NCI-H1694 (cell line): Measurements from ENCODE around the gene ABHD6.
"Not testable (repeated sequence)": the region's sequence is repeated elsewhere in the genome, so short reads cannot be mapped to it uniquely, and the experiment has no call there.

Source experiments
- DNase-seq: peaks from one replicate; lab custom pipeline; 2025; lab: John Stamatoyannopoulos, UW

Gene ABHD6

DNA sequence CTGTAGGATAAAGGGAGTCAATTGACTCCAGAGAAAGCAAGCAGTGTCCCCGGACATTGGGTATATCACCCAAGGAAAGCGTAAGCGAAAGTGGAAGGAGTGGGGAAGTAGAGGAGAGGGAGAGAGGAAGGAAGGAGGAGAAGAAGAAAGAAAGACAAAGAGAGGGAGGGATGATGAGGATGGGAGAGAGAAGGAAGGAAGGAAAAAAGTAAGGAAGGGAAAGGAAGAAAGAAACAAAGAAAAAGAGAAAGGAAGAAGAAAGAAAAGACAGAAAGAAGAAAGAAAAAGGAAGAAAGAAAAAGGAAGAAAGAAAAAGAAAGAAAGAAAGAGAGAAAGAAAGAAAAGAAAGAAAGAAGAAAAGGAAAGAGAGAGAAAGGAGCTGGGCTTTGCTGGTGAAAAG lies 27.7 kb upstream of the ABHD6 start:
- no peak for DNase-seq

DNA sequence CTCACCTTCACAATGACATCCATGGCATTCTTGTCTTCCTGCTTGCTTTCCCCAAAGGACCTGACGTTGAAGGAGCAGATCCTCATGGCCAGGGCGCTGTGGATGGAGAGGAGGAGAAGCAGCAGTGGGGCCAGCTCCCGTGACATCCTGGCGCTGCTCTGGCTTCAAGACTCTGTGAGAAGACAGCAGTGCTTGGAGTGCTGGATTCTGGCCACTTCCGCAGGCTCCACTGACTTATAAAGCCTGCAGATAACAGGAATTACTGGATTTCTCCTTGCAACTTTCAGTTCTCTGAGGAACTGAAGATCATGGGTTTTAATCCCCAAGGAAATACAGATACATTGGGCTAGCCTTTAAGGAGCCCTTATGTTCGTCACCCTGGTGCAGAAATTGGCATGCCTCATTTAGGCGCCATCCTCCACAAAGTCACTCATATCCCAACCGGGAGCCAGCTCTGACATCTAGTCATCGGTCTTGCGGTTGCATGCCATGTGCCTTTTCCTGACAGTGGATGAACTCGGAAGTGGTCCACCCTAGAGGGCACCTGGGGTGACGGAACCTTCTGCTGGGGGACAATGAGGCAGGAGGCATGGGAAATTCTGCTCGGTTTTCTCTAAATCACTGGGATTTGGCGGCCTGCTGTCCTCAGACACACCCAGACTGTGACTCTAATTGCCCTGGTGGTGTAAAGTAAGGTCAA lies 26.7 kb upstream of the ABHD6 start, which contains the start of gene DNASE1L3:
Gene DNASE1L3, minus strand, starts transcription at position 212 of the 700 bp plus-strand sequence. Its CDS starts 66 bp downstream, at position 146.
- no peak for DNase-seq

DNA sequence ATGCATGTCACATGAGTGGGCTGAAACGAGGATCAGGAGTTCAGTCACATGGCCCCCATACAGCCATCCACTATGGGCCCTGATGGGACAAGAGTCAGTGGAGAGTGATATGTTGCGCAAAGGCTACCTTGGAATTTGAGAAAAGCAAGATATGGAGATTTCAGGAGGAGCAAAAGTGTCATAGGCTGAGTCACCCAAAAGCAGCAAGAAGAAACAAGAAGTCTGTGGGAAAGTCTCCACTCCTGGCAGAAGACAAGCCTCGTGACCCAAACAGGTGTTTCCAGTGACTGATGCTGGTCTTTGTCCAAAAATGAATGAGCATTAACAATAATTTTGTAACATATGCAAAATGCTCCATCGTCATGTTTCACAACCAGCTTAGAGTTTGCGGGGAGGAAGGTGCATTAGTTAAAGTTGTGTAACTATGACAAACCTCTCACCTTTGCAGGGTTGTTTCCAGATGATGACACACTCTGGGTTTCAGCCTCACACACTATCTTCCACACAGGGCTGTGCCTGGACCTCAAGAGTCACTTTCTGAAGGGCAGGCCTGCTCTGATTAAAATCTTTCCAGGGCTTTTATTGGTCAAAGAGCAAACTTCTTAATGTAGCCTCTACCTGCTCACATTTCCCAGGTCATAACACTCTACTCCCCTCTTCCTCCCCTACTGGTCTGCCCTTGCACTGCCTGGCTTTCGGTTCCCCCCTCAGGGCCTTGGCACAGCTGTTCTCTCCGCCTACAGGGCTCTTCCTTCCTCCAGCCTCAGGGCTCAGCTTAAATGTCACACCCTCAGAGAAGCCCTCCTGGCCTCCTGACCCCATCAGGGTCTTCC lies 22.9 kb upstream of the ABHD6 start:
- DNase-seq = no peak

DNA sequence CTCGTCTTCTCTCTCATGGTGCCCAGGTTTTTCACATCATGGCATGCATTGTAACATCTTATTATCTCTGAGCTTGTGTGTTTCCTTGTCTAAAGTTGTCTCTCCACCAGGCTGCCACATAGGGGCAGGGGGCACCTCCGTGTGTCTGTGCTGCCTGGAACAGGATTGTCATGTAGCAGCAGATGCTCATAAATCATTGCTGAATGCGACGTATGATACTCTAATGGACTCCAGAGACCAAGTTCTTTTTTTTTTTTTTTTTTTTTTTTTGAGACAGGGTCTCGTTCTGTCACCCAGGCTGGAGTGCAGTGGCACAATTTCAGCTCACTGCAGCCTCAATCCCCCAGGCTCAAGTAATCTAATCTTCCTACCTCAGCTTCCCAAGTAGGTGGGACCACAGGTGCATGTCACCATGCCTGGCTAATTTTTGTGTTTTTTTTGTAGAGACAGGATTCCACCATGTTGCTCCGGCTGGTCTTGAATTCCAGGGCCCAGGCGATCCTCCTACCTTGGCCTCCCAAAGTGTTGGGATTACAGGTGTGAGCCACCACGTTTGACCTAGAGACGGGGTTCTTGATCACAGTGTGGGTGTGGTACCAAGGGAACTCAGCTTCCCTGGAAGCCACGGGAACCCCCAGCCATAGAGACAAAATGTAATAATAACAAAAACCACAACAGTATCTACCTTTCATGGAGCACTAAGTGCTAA lies 22.1 kb upstream of the ABHD6 start:
- DNase-seq = no peak

DNA sequence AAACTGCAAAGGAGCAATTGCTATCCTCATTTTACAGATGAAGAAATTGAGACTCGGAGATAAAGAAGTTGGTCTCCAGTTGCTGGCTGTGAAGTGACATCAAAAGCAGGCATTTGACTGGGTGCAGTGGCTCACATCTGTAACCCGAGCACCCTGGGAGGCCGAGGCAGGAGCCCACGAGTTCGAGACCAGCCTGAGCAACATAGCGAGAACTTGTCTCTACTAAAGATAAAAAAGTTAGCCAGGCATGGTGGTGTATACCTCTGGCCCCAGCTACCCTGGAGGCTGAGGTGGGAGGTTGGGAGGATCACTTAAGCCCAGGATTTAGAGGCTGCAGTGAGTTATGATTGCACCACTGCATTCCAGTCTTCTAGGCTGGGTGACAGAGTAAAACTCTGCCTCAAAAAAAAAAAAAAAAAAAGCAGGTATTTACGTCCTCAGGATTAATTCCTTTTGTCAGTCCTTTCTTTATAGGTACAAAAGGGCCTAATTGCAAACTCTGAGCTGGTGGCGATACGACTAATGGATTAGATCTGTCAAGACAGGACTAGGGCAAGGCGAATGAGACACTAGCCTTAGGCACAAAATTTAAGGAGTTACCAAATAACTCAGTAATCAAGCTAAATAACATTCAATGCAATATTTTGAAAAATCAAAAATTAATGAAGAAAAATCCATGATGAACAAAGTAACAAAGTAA lies 20.9 kb upstream of the ABHD6 start:
- no peak for DNase-seq

DNA sequence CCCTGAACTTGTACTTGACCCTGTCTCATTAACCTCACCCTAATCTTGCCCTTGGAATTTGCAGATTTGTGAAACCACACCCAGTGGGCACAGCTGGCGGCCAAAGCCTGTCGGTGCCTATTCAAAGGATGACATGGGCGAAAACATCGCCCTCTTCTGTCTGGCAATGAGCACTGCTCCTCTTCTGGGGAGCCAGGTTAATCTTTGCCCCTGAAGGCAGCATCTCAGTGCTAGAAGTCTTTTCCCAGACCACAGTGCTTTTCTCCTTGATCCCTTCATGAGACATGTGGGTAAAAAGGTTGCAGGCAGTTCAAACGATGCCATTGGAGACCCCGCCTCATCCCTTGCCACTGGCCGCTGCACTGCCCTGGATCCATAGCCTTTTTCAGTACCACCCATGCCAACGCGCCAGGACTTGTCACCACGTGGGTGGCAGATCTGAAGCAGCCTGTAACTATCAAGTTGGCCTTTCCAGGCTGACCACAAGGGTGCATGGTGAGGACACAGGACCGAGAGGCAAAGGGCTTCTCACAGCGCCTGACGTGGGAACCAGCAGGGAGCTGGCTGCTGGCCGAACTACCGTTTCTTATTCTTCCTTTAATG lies 20.3 kb upstream of the ABHD6 start:
- DNase-seq = no peak

DNA sequence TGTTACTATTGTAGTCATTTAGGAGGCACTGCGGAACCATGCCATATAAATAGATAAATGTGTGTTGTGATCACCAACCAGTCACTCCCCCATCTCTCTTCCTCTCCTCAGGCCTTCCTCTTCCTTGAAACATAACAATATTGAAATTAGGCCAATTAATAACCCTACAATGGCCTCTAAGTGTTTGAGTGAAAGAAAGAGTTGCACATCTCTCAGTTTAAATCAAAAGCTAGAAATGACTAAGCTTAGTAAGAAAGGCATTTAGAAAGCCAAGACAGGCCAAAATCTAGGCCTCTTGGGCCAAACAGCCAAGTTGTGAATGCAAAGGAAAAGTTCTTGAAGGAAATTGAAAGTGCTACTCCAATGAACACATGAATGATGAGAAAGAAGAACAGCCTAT lies 18.7 kb upstream of the ABHD6 start:
- no peak for DNase-seq

DNA sequence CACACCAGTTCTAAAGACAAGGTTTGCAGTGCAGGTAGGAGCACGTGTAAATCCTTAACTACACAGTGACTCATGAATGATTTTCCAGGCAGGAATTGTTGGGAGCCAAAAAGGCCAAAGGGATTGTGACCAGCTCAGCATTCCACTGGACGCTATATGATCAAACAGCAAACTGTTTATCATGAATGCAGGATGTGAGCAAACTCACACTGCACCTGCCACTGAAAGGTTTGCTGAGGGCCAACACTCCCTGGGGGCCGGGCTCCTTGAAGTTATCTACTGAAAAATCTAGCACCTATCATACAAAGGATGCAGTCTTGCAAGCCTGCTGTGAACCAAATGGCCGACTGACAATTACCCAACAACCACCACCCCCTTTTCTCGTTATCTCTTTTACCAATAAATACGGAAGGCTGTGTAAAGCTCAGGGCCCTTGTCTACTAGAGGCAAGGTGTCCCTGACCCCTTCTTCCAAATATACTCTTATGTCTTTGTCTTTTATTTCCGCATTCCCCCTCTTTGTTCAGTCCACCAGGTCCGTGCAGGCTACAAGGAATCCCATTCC lies 15.3 kb upstream of the ABHD6 start:
- DNase-seq = no peak

DNA sequence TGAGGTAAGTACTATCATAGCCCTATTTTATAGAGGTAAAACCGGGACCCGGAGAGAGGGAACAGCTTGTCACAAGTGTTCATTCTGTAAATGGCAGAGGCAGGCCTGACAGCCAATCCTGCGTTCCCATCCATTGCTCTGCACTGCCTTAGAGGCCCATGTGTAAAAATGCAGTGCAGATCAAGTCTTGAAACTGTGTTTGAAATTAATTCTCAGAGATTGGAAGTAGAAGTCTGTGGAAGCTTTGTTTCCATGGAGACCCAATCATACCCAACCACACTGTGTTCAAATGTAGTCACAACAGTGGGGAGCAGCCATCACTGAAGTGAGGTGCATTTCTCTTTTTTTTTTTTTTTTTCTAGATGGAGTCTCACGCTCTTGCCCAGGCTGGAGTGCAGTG lies 13.7 kb upstream of the ABHD6 start:
- no peak for DNase-seq

DNA sequence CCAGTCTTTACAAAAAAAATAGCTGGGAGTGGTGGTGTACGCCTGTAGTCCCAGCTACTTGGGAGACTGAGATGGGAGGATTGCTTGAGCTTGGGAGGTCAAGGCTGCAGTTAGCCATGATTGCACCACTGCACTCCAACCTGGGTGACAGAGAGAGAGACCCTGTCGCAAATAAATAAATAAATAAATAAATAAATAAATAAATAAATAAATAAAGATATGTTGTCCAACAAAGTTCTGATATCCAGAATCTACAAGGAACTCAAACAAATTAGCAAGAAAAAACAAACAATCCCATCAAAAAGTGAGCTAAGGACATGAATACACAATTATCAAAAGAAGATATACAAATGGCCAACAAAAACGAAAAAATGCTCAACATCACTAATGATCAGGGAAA lies 9.7 kb upstream of the ABHD6 start:
- not testable (repeated sequence) for DNase-seq

DNA sequence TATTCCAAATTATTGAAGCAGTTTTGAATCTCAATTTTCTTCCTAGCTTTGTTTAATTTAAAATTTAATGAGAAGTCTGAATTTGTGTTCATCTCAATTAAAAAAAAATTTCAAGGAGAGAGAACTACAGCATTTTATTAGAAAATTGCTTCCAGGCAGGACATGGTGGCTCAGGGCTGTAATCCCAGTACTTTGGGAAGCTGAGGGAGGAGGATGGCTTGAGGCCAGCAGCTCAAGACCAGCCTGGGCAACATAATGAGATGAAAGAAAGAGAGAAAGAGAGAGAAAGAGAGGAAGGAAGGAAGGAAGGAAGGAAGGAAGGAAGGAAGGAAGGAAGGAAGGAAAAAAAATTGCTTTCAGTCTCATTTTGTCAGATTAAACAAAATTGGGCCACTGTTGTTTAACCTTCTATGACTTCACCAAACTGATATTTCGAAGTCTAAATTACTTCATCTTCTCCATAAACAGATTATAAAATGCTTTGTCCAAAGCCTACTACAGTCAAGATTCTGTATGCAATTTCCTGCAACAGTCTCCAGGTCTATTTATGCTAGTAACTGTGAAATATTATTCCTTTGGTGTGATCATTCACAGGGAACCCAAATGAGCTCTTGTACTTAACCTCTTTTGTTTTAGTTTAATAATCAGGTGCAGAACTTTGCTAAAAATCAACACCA lies 6.6 kb upstream of the ABHD6 start:
- no peak for DNase-seq

DNA sequence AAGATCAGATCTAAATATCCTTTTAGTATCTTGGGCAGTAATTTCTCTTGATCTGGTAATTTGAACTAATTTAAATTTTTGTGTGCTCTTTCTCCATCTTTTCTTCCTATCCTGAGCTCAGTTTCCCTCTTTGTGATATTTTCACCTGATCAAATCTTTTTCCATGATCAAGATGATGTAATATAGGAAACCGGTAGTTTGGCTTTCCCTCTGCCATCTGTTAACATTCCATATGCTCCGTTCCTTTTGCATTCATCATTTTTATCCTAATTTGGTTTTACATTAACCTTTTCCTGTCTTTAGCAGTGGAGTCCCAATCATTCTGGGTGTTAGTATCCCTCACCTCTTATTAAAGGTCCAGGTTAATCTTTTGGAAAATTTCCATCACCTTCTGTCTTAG lies 5.9 kb upstream of the ABHD6 start:
- peak; percentile 35 for DNase-seq

DNA sequence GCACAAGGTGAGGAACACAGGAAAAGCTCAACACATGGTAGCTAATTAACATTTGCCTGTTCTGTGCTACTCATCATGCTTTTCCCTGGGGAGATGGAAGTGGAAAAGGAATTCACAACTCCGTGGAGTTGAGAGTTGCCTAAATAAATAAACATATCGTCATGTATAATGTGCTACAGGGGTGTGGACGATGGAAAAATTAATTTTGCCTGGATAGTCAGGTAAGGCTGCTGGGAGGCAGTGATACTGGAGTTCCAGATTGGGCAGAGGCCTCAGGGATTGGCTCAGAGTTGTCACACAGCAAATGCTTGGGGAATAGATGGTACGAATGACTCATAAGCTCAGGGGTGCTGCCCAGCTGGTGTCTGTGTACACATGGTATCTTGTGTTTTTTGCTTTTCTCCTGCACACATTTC lies 3.1 kb upstream of the ABHD6 start:
- DNase-seq = peak; percentile 81

DNA sequence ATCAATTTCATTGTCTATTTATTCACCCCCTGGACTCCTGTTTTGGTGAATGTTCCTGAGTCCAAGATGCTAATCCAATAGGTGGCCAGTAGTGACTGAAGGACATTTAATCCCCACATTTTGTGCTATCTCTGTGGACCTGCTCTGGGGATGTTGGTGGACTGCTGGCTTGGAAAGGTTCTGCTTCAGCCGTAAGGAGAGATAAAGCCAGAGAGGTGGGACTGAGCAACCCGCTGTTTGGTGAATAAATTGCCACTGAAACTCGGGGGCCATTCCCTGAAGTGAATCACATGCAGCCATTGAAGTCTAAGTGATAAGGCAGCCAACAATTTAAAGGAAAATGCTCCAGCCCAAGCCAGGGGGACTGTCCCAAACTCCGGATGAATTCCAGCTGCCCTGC lies 1.6 kb upstream of the ABHD6 start:
- no peak for DNase-seq

DNA sequence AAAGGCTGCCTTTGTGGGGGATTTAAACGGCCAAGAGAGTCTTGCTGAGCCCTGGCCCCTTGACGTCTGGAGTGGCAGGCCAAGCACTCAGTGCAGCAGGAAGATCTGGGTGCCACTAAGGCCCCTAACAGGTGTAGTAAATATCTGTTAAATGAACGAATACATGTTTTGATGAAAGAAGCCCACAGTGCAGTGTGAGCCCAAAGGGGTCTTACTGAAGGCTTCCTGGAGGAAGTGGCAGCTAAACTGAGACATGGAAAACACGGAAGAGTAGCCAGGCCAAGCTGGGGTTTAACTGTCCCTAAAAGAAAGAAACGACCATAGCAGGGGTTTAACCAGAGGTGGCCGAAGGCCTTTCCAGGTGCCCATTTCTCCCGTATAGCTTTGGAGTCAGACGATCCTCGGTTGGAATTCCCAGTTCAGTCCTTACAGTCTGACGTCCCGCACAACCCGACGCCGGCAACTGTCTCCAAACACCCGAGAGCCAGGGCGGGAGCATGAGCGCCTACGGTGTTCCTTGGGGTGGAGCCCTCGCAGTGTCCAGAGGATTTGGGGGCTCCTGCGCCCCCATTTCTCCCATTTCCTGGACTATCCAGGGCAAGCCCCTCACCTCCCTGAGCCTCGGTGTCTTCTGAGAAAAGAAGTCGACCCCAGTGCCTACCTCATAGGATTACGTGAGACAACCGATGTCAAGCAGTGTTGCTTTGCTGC lies 910 bp upstream of the ABHD6 start:
- no peak for DNase-seq

DNA sequence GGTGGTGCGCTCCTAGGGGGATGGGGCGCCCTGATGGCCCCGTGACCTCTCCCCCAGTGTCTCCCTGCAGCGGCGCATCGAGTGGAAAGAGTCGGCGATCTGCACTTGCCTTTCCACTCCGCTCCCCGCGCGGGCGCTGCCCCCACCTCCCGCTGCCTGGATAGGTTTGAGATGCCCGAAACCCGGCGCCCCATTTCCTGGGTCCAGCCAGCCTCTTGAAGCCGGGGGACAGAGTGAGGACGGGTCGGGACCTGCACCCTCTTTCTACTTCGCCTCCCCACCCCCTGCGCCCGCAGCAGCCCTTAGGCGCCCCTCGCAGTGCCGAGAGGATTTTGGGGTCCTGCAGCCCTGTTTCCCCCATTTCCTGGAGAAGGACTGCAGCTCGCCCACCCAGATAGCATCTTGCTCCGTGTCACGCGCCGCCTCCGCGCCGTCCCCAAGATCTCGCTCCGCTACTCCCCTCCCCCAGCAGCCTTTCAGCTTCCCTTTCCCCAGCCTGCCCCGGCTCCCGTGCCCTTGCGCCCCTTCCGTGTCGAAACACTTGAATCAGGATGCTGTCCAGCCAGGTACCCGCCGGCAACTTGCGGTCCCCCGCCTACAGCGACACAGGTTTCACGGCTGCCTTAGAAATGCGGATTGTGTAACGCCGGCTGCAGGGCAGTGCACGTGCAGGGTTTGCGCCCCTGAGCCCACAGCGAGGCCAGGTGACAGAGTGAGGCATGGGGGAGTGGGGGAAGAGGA lies 519 bp downstream of the ABHD6 start:
- DNase-seq = no peak

DNA sequence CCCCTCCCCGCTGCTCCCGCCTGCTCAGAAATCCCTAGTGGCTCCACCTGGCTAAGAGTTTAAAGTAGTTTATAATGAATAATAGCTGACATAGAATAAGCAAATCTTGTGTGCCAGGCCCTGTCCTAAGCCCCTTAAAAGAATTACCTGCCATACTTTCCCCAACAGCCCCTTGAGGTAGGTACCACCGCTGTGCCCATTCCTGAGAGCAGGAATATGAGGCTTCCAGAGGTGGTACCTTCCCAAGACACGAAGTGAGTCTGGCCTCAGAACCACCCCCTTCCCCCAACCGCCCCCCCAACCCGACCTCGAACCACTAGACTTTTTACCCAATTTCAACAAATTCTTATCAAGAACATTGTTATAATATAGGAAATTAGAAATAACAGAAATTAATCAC lies 1.2 kb downstream of the ABHD6 start:
- no peak for DNase-seq

DNA sequence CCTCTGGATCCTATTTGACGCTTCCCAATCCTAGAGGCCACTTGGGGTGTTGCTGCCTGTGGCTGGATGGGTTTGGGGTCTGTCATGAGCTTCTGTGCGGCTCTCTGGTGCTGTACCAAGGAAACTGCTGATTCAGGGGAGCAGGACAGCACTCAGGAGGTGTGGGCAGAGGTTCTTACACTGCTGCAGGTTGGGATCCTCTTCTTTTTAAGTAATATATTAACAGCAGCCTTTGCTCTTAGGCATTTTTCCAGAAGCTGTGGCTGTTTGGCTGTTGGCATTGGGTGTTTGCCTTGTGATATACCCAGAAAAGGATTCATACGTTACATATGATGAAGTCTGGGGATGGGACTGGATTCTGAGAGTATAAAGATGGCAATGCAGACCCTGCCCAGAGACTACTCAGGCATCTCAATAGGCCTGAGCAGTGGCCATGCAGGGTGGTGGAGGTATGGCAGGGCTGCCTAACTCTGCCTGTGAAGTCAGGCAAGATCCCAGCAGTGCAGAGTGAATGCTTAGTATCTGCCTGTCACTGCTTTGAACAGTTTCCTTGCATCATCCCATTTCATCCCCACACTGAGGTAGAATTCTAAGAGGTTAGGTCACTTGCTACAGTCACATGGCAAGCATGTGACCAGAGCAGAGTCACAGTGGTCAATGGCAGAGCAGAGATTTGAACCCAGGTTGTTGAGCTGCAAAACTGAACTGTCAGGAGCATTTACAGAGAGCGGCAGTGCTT lies 3.9 kb downstream of the ABHD6 start:
- no peak for DNase-seq

DNA sequence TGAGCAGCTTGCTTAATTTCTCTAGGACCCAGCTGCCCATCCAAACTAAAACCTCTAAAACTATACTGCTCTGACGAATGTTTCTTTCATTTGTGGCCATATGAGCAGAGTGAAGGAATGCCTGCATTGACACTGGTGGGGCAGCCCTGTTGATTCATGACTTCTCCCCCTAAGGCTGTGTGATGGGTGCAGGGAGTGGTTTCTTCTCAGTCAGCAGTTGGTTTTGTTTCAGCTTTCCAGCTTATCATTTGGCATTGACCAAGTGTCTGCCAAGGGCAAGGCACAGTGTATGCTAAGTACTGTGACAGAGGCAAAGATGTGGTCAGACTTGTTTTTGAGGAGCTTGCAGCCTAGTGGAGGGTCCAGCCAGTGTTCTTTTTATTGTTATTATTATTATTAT lies 4.7 kb downstream of the ABHD6 start:
- DNase-seq = no peak
